H1 (cell line): ENCODE measurements around the gene RBM17.

ENCODE experiments used
- ATF3 ChIP-seq: IDR thresholded peaks from 2 replicates; pipeline ENCODE4 v1.6.1; 2011; ENCODE audit warnings: low read depth, mild to moderate bottlenecking, low read length; ENCODE audit not compliant: insufficient read depth
- CTCF ChIP-seq, 3 experiments: IDR thresholded peaks; 1 replicate in 2 of 3; 2 replicates in 1 of 3; pipeline versions ENCODE4 v1.5.1 to v1.6.1; 2011; ENCODE audit warnings: low read length in 3 of 3, mild to moderate bottlenecking in 3 of 3, inconsistent platforms in 2 of 3, low read depth in 1 of 3, moderate library complexity in 1 of 3; ENCODE audit not compliant: insufficient read depth in 1 of 3; ENCODE audit errors: control extremely low read depth in 1 of 3
- EZH2 ChIP-seq: fragments of 200-600 bp; sonication (generic); IDR thresholded peaks from 2 replicates; pipeline ENCODE4 v1.7.1; 2012; ENCODE audit warnings: low read depth, mild to moderate bottlenecking, moderate library complexity, low read length, inconsistent platforms; ENCODE audit not compliant: severe bottlenecking
- GABPA ChIP-seq: IDR thresholded peaks from 2 replicates; pipeline ENCODE4 v1.6.1; 2011; ENCODE audit warnings: mild to moderate bottlenecking, low read length, moderate library complexity, borderline replicate concordance; ENCODE audit not compliant: insufficient read depth
- JUND ChIP-seq: IDR thresholded peaks from 2 replicates; pipeline ENCODE4 v1.6.1; 2011; ENCODE audit warnings: mild to moderate bottlenecking, improper control_type of control experiment, low read length
- KDM1A ChIP-seq: fragments of 200-600, 300-600 bp; sonication (generic); IDR thresholded peaks from 2 replicates; pipeline ENCODE4 v1.7.1; 2016; ENCODE audit warnings: mild to moderate bottlenecking, low read length, borderline replicate concordance
- POLR2A ChIP-seq, 2 experiments: IDR thresholded peaks; 1 replicate in 1 of 2; 2 replicates in 1 of 2; pipeline ENCODE4 v1.6.1; 2011; ENCODE audit warnings: low read depth in 2 of 2, low read length in 2 of 2, mild to moderate bottlenecking in 2 of 2; ENCODE audit errors: control extremely low read depth in 1 of 2
- POLR2AphosphoS5 ChIP-seq: IDR thresholded peaks from 2 replicates; pipeline ENCODE4 v1.6.1; 2011; ENCODE audit warnings: low read depth, low read length
- RXRA ChIP-seq: IDR thresholded peaks from 2 replicates; pipeline ENCODE4 v1.6.1; 2011; ENCODE audit warnings: low read depth, mild to moderate bottlenecking, low read length, moderate library complexity; ENCODE audit not compliant: insufficient read depth
- SIN3A ChIP-seq, 2 experiments: IDR thresholded peaks in 1 of 2; conservative IDR thresholded peaks in 1 of 2; 2 replicates each; pipeline ENCODE4 v1.6.1; 2011 to 2012; ENCODE audit warnings: low read length in 2 of 2, improper control_type of control experiment in 1 of 2, low read depth in 1 of 2, mild to moderate bottlenecking in 1 of 2
- SP1 ChIP-seq: IDR thresholded peaks from 2 replicates; pipeline ENCODE4 v1.6.1; 2011; ENCODE audit warnings: low read depth, low read length
- SRF ChIP-seq: IDR thresholded peaks from 2 replicates; pipeline ENCODE4 v1.6.1; 2011; ENCODE audit warnings: mild to moderate bottlenecking, low read depth, low read length, moderate library complexity
- TBP ChIP-seq: IDR thresholded peaks from 2 replicates; pipeline ENCODE4 v1.6.1; 2011; ENCODE audit warnings: low read depth, low read length, improper control_type of control experiment
- YY1 ChIP-seq: IDR thresholded peaks from 2 replicates; pipeline ENCODE4 v1.6.1; 2011; ENCODE audit warnings: low read depth, mild to moderate bottlenecking, low read length

- TF ChIP-seq YY1 (no peak), CTCF (IDR thresholded peaks at IDR 0.05; ENCODE audit: control extremely low read depth in 1 of 3, insufficient read depth in 1 of 3, low read depth in 1 of 3, low read length in 3 of 3) (no peak), GABPA (no peak), KDM1A (no peak), SIN3A (conservative IDR thresholded peaks at IDR 0.05 in 1 of 2, IDR thresholded peaks at IDR 0.05 in 1 of 2; ENCODE audit: low read depth in 1 of 2, low read length in 2 of 2) (no peak), POLR2AphosphoS5 (no peak), EZH2 (no peak), RXRA (no peak), TBP (no peak), ATF3 (no peak), SRF (no peak), POLR2A (IDR thresholded peaks at IDR 0.05; ENCODE audit: control extremely low read depth in 1 of 2, low read depth in 2 of 2, low read length in 2 of 2) (no peak), JUND (no peak), SP1 (no peak)
These were observed 34.8 kb upstream of the RBM17 start for GRCh38 chr10:6053816-6054631.
